Stimulated activated CD4-positive, alpha-beta T cell treated with anti-CD3 and anti-CD28 coated beads, Interleukin-1b, Interleukin-23, amount 100 ng/mL, for 24 hours (primary cell): ENCODE measurements around the gene NUDT19.
"Not testable (repeated sequence)": the region's sequence is repeated elsewhere in the genome, so short reads cannot be mapped to it uniquely, and the experiment has no call there.

Experiments
- DNase-seq, 4 experiments: peaks; one replicate each; pipeline ENCODE4 v3.0.0-alpha.2; 2020; ENCODE audit warnings: low read depth in 4 of 4, low spot score in 1 of 4

Gene NUDT19

GRCh38 chr19:32708457-32708856 is 16.8 kb downstream of the NUDT19 start:
- DNase-seq, result no peak

- DNase-seq, result no peak
Measured at GRCh38 chr19:32709032-32709431, 17.4 kb downstream of the NUDT19 start.

DNA sequence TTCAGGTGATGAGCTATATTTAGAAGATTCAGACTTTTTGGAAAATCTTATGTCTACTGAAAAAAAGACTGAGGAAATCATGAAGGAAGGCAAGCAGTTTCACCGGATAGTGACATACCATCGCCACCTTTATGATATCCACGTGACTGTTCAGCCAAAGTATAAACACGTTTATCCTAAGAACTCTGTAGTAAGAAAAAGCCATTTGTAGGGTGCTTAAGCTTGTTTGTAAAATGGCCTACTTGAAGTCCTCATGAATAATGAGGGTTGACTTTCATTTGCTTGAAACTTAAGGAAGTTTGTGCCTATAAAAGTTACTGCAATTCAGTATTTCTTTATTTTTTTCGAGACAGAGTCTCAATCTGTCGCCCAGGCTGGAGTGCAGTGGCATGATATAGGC is 20.1 kb downstream of the NUDT19 start:
- no peak for DNase-seq

DNA sequence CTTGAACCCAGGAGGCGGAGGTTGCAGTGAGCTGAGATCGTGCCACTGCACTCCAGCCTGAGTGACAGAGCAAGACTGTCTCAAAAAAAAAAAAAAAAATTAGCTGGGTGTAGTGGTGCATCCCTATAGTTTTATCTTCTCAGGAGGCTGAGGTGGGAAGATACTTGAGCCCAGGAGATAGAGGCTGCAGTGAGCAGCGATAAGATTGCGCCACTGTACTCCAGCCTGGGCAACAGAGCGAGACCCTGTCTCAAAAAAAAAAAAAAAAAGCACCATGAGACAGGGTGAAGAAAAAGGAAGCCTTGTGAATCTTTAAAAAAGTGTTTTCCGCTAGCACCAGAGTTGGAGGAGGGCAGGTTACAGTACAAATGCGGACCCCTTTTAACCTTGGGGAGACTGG is 24.6 kb downstream of the NUDT19 start:
- DNase-seq, result not testable (repeated sequence)

DNA sequence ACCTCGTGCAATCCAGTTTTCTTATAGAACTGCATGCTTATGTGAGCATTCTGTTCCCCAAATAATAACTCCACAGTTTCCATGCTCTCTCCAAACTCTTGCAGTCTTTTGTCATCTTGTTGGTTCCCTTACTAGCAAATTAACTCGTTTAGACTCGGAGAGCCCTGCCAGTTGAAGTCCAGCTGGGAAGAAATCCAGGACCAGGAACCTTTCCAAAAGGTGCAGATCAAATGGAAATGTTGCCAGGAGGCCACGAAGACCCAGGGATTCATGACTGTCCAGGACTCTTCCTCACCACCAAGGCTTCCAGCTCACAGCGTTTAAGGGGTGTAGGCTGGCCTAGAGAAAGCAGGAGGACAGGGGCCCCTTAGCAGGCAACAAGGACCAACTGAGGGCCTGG is 25.9 kb downstream of the NUDT19 start:
- DNase-seq, result no peak

- DNase-seq, result no peak
Measured at GRCh38 chr19:32718286-32718685, 26.7 kb downstream of the NUDT19 start.

DNA sequence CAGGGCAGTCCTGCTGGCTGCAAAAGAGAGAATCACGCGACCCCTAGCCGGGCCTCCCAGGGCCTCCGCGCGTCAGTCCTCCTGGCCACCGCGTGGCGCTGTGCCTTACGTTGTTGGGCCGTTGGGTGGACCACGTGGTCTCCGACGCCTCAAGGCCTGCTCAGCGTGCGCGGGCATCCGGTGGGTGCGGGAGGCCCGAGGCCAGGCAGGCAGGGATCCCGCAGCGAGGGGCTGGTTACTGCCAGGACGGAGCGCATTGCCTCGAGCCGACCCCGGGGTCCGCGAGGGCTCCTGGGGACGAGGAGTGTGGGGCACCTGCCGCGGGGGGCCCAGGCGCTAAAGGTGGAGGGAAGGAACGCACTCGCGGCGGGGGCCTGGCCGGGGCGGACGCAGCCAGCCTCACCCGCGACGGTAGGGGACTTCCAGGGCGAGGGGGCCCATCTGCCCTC is 28.0 kb downstream of the NUDT19 start, which contains the start of gene TDRD12:
Gene TDRD12, plus strand, starts transcription at position 157 of the 449 bp plus-strand sequence. CDS start 306 bp downstream, outside the sequence.
- DNase-seq, result no peak

DNA sequence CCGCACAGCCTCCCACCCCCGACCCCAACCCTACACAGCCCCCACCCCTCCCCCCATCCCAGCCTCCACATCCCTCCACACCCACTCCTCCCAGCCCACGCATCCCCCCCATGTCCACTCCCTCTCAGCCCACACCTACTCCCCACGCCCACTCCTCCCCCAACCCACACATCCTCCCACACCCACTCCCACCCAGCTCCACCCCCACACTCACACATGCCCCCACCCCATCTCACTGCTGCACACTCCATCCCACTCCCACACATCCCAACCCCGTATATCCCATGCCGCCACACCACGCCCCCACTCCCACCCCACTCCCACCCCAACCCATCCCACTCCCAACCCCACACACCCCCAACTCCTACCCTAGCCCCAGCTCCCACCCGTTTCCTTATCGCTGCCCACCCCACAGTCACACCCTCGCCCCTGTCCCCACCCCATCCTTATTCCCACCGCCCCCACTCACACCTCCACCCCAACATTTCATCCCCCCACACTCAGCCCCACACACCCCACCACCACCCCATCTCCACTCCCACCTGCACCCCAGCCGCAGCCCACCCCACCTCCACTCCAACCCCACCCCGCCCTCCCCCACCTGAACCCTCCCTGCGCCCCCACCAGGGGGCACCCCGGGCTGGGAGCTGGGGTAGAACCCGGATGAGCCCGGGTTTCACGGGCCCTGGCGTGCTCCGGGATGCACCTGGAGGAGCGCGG is 28.8 kb downstream of the NUDT19 start:
- no peak for DNase-seq

DNA sequence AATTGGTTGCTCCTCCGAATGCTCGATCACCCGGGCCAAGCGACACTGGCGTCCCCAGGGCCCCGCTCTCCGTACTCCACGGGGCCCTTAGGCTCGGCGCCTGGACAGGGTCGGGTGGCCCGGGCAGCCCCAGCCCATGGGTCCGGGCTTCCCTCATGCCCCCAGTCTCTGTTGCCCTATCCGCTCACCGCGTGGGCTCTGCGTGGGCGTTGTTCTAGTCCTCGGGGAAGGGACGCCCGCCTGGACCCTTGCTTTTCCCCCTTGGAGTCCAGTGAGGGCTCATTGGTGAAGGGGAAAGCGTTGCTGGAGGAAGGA is 29.3 kb downstream of the NUDT19 start:
- no peak for DNase-seq

GRCh38 chr19:32735936-32736335 is 44.3 kb downstream of the NUDT19 start:
- DNase-seq, result no peak

DNA sequence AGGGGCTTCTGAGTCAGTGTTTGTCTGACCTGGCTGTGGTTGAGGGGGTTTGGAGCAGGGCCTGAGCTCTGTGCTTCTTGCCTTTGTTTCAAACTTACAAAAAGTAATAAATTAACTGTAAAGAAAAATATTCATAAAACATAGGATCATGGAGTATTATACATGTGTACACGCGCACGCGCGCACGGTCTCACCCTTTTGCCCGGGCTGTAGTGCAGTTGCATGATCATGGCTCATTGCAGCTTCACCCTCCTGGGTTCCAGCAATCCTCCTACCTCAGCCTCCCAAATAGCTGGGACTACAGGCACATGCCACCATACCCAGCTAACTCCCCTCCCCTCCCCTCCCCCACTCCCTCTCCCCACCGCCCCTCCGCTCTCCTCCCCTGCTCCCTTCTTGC is 51.4 kb downstream of the NUDT19 start:
- DNase-seq, result no peak

DNA sequence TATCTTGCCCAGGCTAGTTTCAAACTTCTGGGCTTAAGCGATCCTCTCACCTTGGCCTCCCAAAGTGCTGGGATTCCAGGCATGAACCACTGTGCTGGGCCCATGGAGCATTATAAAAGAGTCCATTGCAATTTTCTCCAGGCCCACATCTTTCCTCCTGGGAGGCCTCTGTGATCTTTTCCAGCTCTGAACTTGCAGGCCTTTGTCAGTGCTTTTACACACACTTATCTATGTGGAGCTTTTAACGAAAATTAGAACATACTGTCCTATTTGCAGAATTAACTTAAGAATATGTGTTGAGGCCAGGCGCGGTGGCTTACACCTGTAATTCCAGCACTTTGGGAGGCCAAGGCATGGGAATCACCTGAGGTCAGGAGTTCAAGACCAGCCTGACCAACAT is 51.8 kb downstream of the NUDT19 start:
- no peak for DNase-seq

DNA sequence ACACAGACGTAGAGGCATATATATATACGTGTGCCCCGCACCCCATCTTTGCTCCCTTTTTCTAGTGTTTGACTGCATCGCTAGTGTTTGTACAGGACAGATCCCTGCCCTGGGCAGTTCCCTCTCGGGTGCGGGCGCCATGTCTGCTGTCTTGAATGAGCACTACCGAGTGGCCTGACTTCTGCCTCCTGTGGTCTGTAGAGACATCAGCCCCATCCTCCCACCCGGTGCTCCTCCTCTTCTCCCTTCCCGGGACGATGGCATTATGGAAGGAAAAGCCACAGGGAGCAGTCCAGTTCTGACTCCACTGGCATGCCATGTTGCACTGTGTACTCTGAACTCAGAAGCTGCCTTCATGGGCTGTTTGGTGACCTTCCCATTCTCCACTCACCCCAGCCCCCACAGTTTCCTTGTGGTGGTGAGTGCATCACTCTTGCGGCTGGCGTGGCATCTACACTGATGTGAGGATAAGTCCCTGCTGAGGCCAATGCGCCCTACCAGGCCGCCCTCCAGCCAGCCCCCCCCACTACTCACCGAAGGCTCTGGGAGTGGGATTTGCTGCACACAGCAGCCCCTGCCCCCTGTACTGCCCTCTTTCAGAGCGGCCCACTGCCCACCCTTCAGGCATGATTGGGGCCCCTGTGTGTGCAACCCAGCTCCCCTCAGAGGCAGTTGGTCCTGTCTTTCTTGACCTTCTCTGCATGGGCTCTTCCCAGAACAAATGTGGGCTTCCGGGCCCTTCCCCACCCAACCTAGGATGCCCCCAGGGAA is 53.1 kb downstream of the NUDT19 start:
- DNase-seq, result no peak

DNA sequence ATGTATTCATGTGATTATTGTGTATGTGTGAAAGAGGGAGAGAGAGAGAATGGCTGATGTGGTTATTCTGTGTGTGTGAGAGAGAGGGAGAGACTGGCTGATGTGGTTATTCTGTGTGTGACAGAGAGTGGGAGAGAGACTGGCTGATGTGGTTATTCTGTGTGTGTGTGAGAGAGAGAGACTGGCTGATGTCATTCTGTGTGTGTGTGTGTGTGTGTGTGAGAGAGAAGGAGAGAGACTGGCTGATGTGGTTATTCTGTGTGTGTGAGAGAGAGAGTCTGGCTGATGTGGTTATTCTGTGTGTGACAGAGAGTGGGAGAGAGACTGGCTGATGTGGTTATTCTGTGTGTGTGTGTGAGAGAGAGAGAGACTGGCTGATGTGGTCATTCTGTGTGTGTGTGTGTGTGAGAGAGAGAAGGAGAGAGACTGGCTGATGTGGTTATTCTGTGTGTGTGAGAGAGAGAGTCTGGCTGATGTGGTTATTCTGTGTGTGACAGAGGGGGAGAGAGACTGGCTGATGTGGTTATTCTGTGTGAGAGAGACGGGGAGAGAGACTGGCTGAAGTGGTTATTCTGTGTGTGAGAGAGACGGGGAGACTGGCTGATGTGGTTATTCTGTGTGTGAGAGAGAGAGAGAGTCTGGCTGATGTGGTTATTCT is 54.1 kb downstream of the NUDT19 start:
- not testable (repeated sequence) for DNase-seq

DNA sequence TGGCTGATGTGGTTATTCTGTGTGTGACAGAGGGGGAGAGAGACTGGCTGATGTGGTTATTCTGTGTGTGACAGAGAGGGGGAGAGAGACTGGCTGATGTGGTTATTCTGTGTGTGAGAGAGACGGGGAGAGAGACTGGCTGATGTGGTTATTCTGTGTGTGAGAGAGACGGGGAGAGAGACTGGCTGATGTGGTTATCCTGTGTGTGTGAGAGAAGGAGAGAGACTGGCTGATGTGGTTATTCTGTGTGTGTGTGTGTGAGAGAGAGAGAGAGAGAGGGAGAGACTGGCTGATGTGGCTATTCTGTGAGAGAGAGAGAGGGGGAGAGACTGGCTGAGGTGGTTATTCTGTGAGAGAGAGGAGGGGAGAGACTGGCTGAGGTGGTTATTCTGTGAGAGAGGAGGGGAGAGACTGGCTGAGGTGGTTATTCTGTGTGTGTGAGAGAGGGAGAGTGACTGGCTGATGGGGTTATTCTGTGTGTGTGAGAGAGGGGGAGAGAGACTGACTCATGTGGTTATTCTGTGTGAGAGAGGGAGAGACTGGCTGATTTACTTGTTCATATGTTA is 55.1 kb downstream of the NUDT19 start:
- DNase-seq, result peak in 1 of 4 experiments; percentile 15

GRCh38 chr19:32748497-32748896 is 56.9 kb downstream of the NUDT19 start:
- no peak for DNase-seq

DNA sequence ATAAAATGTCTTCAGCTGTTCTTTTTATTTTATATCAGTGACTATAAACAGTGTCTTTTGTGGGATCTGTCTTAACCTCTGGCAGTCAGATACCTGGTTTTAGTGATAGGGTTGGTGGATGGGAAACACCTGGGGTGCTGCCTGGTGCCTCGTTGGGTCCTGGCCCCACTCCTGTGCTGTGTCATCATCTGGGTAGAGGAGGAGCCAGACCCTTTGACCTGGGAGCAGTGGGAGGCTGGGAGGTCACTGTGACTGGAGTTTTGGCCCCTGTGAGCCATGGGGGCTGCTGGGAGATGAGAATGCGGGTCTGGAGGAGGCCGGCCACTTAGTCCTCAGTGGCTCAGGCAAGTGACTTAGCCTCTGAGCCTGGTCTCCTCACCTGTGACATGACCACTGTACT is 57.3 kb downstream of the NUDT19 start:
- DNase-seq, result no peak

- no peak for DNase-seq
Measured at GRCh38 chr19:32749361-32749760, 57.7 kb downstream of the NUDT19 start.

GRCh38 chr19:32750441-32751055 is 58.9 kb downstream of the NUDT19 start:
- DNase-seq, result no peak

DNA sequence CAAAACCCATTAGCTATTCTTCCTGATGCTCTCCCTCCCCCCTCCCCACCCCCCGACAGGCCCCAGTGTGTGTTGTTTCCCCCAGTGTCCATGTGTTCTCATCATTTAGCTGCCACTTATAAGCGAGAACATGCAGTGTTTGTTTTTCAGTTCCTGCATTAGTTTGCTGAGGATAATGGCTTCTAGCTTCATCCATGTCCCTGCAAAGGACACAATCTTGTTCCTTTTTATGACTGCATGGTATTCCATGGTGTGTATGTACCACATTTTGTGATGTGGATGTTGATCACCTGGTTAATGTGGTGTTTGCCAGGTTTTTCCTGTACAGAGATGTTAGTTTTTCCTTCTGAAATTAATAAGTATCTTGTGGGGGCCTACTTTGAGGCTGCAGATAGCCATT is 59.4 kb downstream of the NUDT19 start:
- no peak for DNase-seq

GRCh38 chr19:32757189-32757588 is 65.6 kb downstream of the NUDT19 start:
- DNase-seq, result no peak
